Karpas-422 (cell line): Measurements from ENCODE around the gene TMEM176B. TPM values are rescaled to one million over a fixed set of nuclear protein-coding genes. Genes with fewer than 3 reads are reported as not detected.
"Not testable (repeated sequence)": the region's sequence is repeated elsewhere in the genome, so short reads cannot be mapped to it uniquely, and the experiment has no call there.

Source experiments
- DNase-seq: peaks from one replicate; pipeline ENCODE4 v3.0.0-alpha.2; 2015
- H2AFZ ChIP-seq: fragments of 200-600 bp; sonication (generic); 2 replicates; pipeline ENCODE4 v1.6.1; 2014; ENCODE audit warnings: antibody characterized with exemption, low read length, mixed read lengths
- H3K27ac ChIP-seq: fragments of 200-600 bp; sonication (generic); 2 replicates; pipeline ENCODE4 v1.5.1; 2014; ENCODE audit warnings: mild to moderate bottlenecking, low read length, moderate library complexity
- H3K27me3 ChIP-seq: fragments of 200-600 bp; sonication (generic); 2 replicates; pipeline ENCODE4 v1.6.1; 2014; ENCODE audit warnings: low read length, mixed read lengths
- H3K36me3 ChIP-seq: fragments of 200-600 bp; sonication (generic); 2 replicates; pipeline ENCODE4 v1.6.1; 2014; ENCODE audit warnings: low read length, mixed read lengths; ENCODE audit not compliant: insufficient read depth
- H3K4me1 ChIP-seq: fragments of 200-600 bp; sonication (generic); 2 replicates; pipeline ENCODE4 v1.6.1; 2014; ENCODE audit warnings: mild to moderate bottlenecking, low read length, mixed read lengths
- H3K4me2 ChIP-seq: fragments of 200-600 bp; sonication (generic); 2 replicates; pipeline ENCODE4 v1.6.1; 2014; ENCODE audit warnings: low read length, low read depth, mild to moderate bottlenecking; ENCODE audit not compliant: poor library complexity, severe bottlenecking
- H3K4me3 ChIP-seq: fragments of 200-600 bp; sonication (generic); 2 replicates; pipeline ENCODE4 v1.5.1; 2014; ENCODE audit warnings: mild to moderate bottlenecking, antibody characterized with exemption, low read length, mixed read lengths
- H3K79me2 ChIP-seq: fragments of 200-600 bp; sonication (generic); 2 replicates; pipeline ENCODE4 v1.6.1; 2014; ENCODE audit warnings: mild to moderate bottlenecking, low read length, mixed read lengths
- H3K9ac ChIP-seq: fragments of 200-600 bp; sonication (generic); 2 replicates; pipeline ENCODE4 v1.6.0; 2014; ENCODE audit warnings: low read length
- H3K9me2 ChIP-seq: fragments of 200-600 bp; sonication (generic), shearing (Covaris generic); replicated peaks from 2 replicates; pipeline ENCODE4 v1.6.0; 2014; ENCODE audit warnings: mild to moderate bottlenecking, low read length, moderate library complexity; ENCODE audit not compliant: insufficient read depth
- H3K9me3 ChIP-seq: fragments of 300-700, 200-600 bp; sonication (generic); 2 replicates; pipeline ENCODE4 v1.6.1; 2014; ENCODE audit warnings: low read length, mixed read lengths
- H4K20me1 ChIP-seq: fragments of 200-600 bp; sonication (generic); 2 replicates; pipeline ENCODE4 v1.6.1; 2014; ENCODE audit warnings: mild to moderate bottlenecking, antibody characterized with exemption, low read length, low read depth; ENCODE audit not compliant: insufficient read depth
- total RNA-seq: library from RNA; depleted of rRNA; stranded (reverse); fragments of >200 nt; shearing (Covaris generic); gene quantifications from 2 replicates; pipeline ENCODE4 v1.2.3, GENCODE V29; 2014; ENCODE audit warnings: low replicate concordance

The TMEM176B gene
- total RNA-seq, 1 experiment from 2014 or later, result not detected

GRCh38 chr7:150781103-150781502, 19.1 kb downstream of the TMEM176B start:
- Histone ChIP-seq H4K20me1 (no peaks in the 10 kb centered on the region), H3K4me1 (no peaks in the 10 kb centered on the region), H3K9me2 (no peaks in the 10 kb centered on the region), H3K4me3 (no peak overlapping the region), H3K36me3 (no peaks in the 10 kb centered on the region), H3K27ac (no peak overlapping the region), H3K27me3 (no peaks in the 10 kb centered on the region), H2AFZ (no peak overlapping the region), H3K9ac (no peak overlapping the region), H3K79me2 (no peaks in the 10 kb centered on the region), H3K9me3 (no peaks in the 10 kb centered on the region), H3K4me2 (no peak overlapping the region)
- no peak for DNase-seq

GRCh38 chr7:150780292-150780691, 19.9 kb downstream of the TMEM176B start:
- Histone ChIP-seq H3K27ac (no peak overlapping the region), H3K9ac (no peak overlapping the region), H4K20me1 (no peaks in the 10 kb centered on the region), H3K4me1 (no peaks in the 10 kb centered on the region), H3K9me2 (no peaks in the 10 kb centered on the region), H3K4me3 (no peak overlapping the region), H3K4me2 (no peak overlapping the region), H3K27me3 (no peaks in the 10 kb centered on the region), H3K9me3 (no peaks in the 10 kb centered on the region), H3K79me2 (no peaks in the 10 kb centered on the region), H2AFZ (no peak overlapping the region), H3K36me3 (no peaks in the 10 kb centered on the region)
- DNase-seq, result no peak

GRCh38 chr7:150778738-150779301, 21.3 kb downstream of the TMEM176B start:
- DNase-seq, result peak; percentile 83
- Histone ChIP-seq H3K9me3 (no peaks in the 10 kb centered on the region), H3K79me2 (no peaks in the 10 kb centered on the region), H3K9me2 (no peaks in the 10 kb centered on the region), H3K36me3 (no peaks in the 10 kb centered on the region), H3K27me3 (no peaks in the 10 kb centered on the region), H3K27ac (no peak overlapping the region), H3K4me3 (no peak overlapping the region), H2AFZ (no peak overlapping the region), H4K20me1 (no peaks in the 10 kb centered on the region), H3K4me2 (no peak overlapping the region), H3K4me1 (no peaks in the 10 kb centered on the region), H3K9ac (no peak overlapping the region)

GRCh38 chr7:150778014-150778737, 22.0 kb downstream of the TMEM176B start:
- no peaks in the 10 kb centered on the region for H3K9me2 ChIP-seq
- no peaks in the 10 kb centered on the region for H3K27me3 ChIP-seq
- H3K27ac ChIP-seq, result no peak overlapping the region
- no peaks in the 10 kb centered on the region for H3K36me3 ChIP-seq
- DNase-seq, result no peak
- H2AFZ ChIP-seq, result no peak overlapping the region
- no peak overlapping the region for H3K4me2 ChIP-seq
- no peaks in the 10 kb centered on the region for H3K9me3 ChIP-seq
- no peaks in the 10 kb centered on the region for H3K79me2 ChIP-seq
- no peak overlapping the region for H3K4me3 ChIP-seq
- no peaks in the 10 kb centered on the region for H3K4me1 ChIP-seq
- H3K9ac ChIP-seq, result no peak overlapping the region
- H4K20me1 ChIP-seq, result no peaks in the 10 kb centered on the region

GRCh38 chr7:150774131-150774530, 26.0 kb downstream of the TMEM176B start:
- H3K27me3 ChIP-seq, H3K4me3 ChIP-seq, H3K79me2 ChIP-seq, H3K4me2 ChIP-seq, DNase-seq, H3K36me3 ChIP-seq, H4K20me1 ChIP-seq, H3K27ac ChIP-seq, H3K9me3 ChIP-seq, H3K4me1 ChIP-seq, H3K9me2 ChIP-seq, H3K9ac ChIP-seq, H2AFZ ChIP-seq: not testable (repeated sequence)

- Histone ChIP-seq H2AFZ (no peak overlapping the region), H3K4me1 (no peaks in the 10 kb centered on the region), H3K4me3 (no peak overlapping the region), H3K9me3 (no peaks in the 10 kb centered on the region), H3K9me2 (no peaks in the 10 kb centered on the region), H4K20me1 (no peaks in the 10 kb centered on the region), H3K36me3 (no peaks in the 10 kb centered on the region), H3K4me2 (no peak overlapping the region), H3K79me2 (no peaks in the 10 kb centered on the region), H3K9ac (no peak overlapping the region), H3K27ac (no peak overlapping the region), H3K27me3 (no peaks in the 10 kb centered on the region)
- DNase-seq, result no peak
Measured at GRCh38 chr7:150769768-150770167, 30.4 kb downstream of the TMEM176B start.

- H3K79me2 ChIP-seq, result no peaks in the 10 kb centered on the region
- H3K4me1 ChIP-seq, result no peaks in the 10 kb centered on the region
- no peak overlapping the region for H3K9ac ChIP-seq
- H2AFZ ChIP-seq, result no peak overlapping the region
- H3K4me3 ChIP-seq, result no peak overlapping the region
- DNase-seq, result no peak
- H3K27ac ChIP-seq, result no peak overlapping the region
- no peaks in the 10 kb centered on the region for H4K20me1 ChIP-seq
- no peaks in the 10 kb centered on the region for H3K9me3 ChIP-seq
- H3K36me3 ChIP-seq, result no peaks in the 10 kb centered on the region
- H3K27me3 ChIP-seq, result no peaks in the 10 kb centered on the region
- no peaks in the 10 kb centered on the region for H3K9me2 ChIP-seq
- no peak overlapping the region for H3K4me2 ChIP-seq
Measured at GRCh38 chr7:150766334-150766709, 33.8 kb downstream of the TMEM176B start.

- Histone ChIP-seq H3K9ac (no peak overlapping the region), H4K20me1 (no peaks in the 10 kb centered on the region), H3K36me3 (no peaks in the 10 kb centered on the region), H2AFZ (no peak overlapping the region), H3K27ac (no peak overlapping the region), H3K9me2 (no peaks in the 10 kb centered on the region), H3K79me2 (no peaks in the 10 kb centered on the region), H3K4me3 (no peak overlapping the region), H3K27me3 (no peaks in the 10 kb centered on the region), H3K4me2 (no peak overlapping the region), H3K4me1 (no peaks in the 10 kb centered on the region), H3K9me3 (no peaks in the 10 kb centered on the region)
- DNase-seq, result no peak
Measured at GRCh38 chr7:150759479-150759878, 40.7 kb downstream of the TMEM176B start.
